ENCODE results near the gene SMYD3. TPM values are rescaled to one million over a fixed set of nuclear protein-coding genes. Genes with fewer than 3 reads are reported as not detected.
A peak's percentile ranks its signal among the peaks of the same experiment; 100 is the strongest.

SMYD3 gene
- total and polyA plus RNA-seq, 2 of the 13 experiments (the other 11 are each of a cell fraction or from before 2014, with no cell fraction given), result 27.7 to 35.8 TPM

DNA sequence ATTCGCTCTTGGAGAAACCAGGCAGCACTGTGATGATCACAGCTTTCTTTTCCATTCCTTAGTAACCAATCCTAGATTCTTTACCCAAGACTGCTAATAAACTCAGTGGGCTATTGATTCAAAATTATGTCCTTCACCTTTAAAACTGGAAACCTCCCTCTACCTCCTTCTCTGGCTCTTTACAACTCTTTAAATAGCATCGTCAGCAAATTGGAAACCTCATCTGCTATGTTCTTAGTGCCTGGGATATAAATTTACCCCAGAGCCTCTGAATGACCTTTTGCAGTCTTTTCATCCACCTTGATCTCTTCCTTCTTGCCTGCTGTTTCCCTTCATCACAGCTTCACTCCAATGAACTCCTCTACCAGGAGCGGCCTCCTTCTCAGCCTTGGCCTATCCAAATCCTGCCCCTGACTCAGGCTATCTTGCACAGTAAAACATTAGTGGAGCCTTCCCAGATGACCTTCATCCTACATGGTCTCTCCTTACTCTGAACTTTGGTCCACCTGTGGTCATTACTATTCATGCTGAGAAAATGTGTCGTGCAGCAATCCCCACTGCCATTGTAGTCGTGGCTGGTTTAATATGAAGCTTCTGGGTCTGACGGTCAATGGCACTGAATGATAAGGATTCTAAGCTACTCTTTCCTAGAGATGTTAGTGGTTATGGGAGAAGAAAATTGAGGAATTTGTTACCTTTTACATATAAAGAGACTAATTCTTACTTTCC is 644.1 kb downstream of the SMYD3 start:
- no peaks in the 10 kb centered on the region for H3K27me3 ChIP-seq (ENCODE audit: control insufficient read depth in 1 of 2, insufficient read depth in 2 of 2, low read length in 2 of 2)
- ATAC-seq, result peak; percentile 35; the same call in 2 of the 3 replicates
- no peak overlapping the region for H2AFZ ChIP-seq (ENCODE audit: low read length)
- no peaks in the 10 kb centered on the region for H3K79me2 ChIP-seq (ENCODE audit: insufficient read depth, low read length)
- no peaks in the 10 kb centered on the region; a peak in 1 of 5 replicates for H3K36me3 ChIP-seq (replicated peaks in 1 of 2; ENCODE audit: control insufficient read depth in 1 of 2, insufficient read depth in 2 of 2, low read length in 2 of 2)
- H3K9me3 ChIP-seq (ENCODE audit: low read length), result no peaks in the 10 kb centered on the region
- no peak overlapping the region for H3K4me3 ChIP-seq (replicated peaks in 1 of 3; ENCODE audit: insufficient read depth in 1 of 3, low read depth in 2 of 3, low read length in 3 of 3)
- peak; percentile 92 to 97 for TF ChIP-seq MAFK (conservative IDR thresholded peaks at IDR 0.05 in 1 of 2, IDR thresholded peaks at IDR 0.05 in 1 of 2; ENCODE audit: low read length in 2 of 2)
- peak; percentile 95 for TF ChIP-seq MAFF (IDR thresholded peaks at IDR 0.05; ENCODE audit: low read depth, low read length)
- TF ChIP-seq THAP11 (CRISPR knock-in tag; IDR thresholded peaks at IDR 0.05), result no peak
- in situ Hi-C loops (cut with HindIII; ENCODE audit: extremely low pct_ligation_motif_present, low pct_unique_long_range_greater_than_20kb) (no loop called here), intact Hi-C loops (cut with micrococcal nuclease; ENCODE audit: unreplicated experiment) (no loop called here)
- WGBS (ENCODE audit: low lambda C conversion rate), result 86% methylated on average over 6 of the region's 6 CpGs
- H4K20me1 ChIP-seq (ENCODE audit: insufficient read depth, low read length), result no peaks in the 10 kb centered on the region
- H3K4me1 ChIP-seq (ENCODE audit: insufficient read depth, low read length), result peaks cover 12% of the 10 kb centered on the region
- CTCF ChIA-PET (ENCODE audit: low intra/inter-chr PET ratio, low total read pairs), result no interaction called here
- FAIRE-seq, result no peak
- no peak for DNase-seq (ENCODE audit: low spot score)
- no peak overlapping the region for H3K9ac ChIP-seq (ENCODE audit: insufficient read depth, low read depth, low read length)
- no peak overlapping the region for H3K27ac ChIP-seq (ENCODE audit: extremely low read length, insufficient read depth, low read length)
- H3K4me2 ChIP-seq (ENCODE audit: low read depth, low read length), result no peak overlapping the region
- BruUV-seq (replicated peaks), result no TSS peak
- POLR2A ChIA-PET, result no interaction called here

DNA sequence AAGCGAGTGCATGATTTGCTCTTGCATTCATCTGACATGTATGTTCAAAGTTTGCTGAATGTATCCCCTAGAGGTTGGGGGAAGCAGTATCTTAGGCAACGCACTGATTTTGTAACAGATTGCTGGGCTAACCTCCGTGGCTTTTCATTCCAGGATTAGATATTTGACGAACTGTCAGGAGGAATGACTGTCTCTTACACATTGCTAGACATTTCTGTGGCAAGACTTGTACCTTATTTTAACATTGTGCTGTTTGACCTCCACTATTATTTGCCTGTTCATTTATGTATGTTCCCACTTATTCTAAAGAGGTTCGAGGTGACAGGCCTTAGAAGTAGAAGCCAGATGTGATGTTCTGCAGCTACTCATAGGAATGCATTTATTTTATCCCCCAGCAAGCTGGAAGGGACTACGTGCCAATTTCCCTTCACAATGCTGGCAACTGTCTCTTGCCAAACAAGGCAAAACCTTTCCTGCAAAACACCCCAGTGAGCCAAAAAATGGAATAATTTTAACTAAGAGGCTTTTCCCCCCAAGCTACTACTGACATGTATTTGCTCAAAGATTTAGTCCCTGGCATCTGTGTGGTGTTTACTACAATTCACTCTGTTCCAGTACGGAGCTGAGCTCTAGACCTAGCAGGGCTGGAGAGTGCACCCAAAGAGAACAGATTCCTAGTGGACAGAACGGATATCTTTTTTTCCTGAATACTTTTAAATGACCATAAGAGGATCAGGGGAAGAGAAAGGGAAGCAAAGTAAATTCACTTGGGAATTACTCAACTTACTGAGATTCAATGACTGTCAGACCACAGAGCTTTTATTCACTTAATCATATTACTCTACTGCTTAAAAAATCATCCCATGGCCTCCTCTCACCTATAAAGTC is 646.2 kb downstream of the SMYD3 start:
- in situ Hi-C loops (cut with HindIII; ENCODE audit: extremely low pct_ligation_motif_present, low pct_unique_long_range_greater_than_20kb), result no loop called here
- Histone ChIP-seq H3K79me2 (ENCODE audit: insufficient read depth, low read length) (no peaks in the 10 kb centered on the region), H2AFZ (ENCODE audit: low read length) (no peak overlapping the region), H3K4me2 (ENCODE audit: low read depth, low read length) (no peak overlapping the region), H3K4me3 (replicated peaks in 1 of 3; ENCODE audit: insufficient read depth in 1 of 3, low read depth in 2 of 3, low read length in 3 of 3) (no peak overlapping the region), H3K36me3 (replicated peaks in 1 of 2; ENCODE audit: control insufficient read depth in 1 of 2, insufficient read depth in 2 of 2, low read length in 2 of 2) (no peaks in the 10 kb centered on the region; a peak in 1 of 5 replicates), H3K9me3 (ENCODE audit: low read length) (no peaks in the 10 kb centered on the region), H4K20me1 (ENCODE audit: insufficient read depth, low read length) (no peaks in the 10 kb centered on the region), H3K27me3 (ENCODE audit: control insufficient read depth in 1 of 2, insufficient read depth in 2 of 2, low read length in 2 of 2) (no peaks in the 10 kb centered on the region), H3K9ac (ENCODE audit: insufficient read depth, low read depth, low read length) (no peak overlapping the region), H3K27ac (ENCODE audit: extremely low read length, insufficient read depth, low read length) (no peak overlapping the region), H3K4me1 (ENCODE audit: insufficient read depth, low read length) (peaks cover 33% of the 10 kb centered on the region)
- POLR2A ChIA-PET, result no interaction called here
- CTCF ChIA-PET (ENCODE audit: low intra/inter-chr PET ratio, low total read pairs), result no interaction called here
- 81% methylated on average over 8 of the region's 8 CpGs for WGBS (ENCODE audit: low lambda C conversion rate)
- ATAC-seq (no peak), DNase-seq (ENCODE audit: low spot score) (no peak), FAIRE-seq (no peak)
- no TSS peak for BruUV-seq (replicated peaks)
- intact Hi-C loops (cut with micrococcal nuclease; ENCODE audit: unreplicated experiment), result no loop called here
- TF ChIP-seq ZNF572 (CRISPR knock-in tag; IDR thresholded peaks at IDR 0.05) (no peak), SRF (IDR thresholded peaks at IDR 0.05; ENCODE audit: low read depth, low read length) (no peak), NFKB2 (CRISPR knock-in tag; IDR thresholded peaks at IDR 0.05; ENCODE audit: borderline replicate concordance) (no peak), WIZ (CRISPR knock-in tag; IDR thresholded peaks at IDR 0.05) (no peak), ATF1 (CRISPR knock-in tag; IDR thresholded peaks at IDR 0.05) (no peak), NONO (IDR thresholded peaks at IDR 0.05) (no peak), NONO (CRISPR knock-in tag; conservative IDR thresholded peaks at IDR 0.05) (no peak), ZNF230 (CRISPR knock-in tag; IDR thresholded peaks at IDR 0.05) (no peak)
- TF ChIP-seq, protein P1, sequence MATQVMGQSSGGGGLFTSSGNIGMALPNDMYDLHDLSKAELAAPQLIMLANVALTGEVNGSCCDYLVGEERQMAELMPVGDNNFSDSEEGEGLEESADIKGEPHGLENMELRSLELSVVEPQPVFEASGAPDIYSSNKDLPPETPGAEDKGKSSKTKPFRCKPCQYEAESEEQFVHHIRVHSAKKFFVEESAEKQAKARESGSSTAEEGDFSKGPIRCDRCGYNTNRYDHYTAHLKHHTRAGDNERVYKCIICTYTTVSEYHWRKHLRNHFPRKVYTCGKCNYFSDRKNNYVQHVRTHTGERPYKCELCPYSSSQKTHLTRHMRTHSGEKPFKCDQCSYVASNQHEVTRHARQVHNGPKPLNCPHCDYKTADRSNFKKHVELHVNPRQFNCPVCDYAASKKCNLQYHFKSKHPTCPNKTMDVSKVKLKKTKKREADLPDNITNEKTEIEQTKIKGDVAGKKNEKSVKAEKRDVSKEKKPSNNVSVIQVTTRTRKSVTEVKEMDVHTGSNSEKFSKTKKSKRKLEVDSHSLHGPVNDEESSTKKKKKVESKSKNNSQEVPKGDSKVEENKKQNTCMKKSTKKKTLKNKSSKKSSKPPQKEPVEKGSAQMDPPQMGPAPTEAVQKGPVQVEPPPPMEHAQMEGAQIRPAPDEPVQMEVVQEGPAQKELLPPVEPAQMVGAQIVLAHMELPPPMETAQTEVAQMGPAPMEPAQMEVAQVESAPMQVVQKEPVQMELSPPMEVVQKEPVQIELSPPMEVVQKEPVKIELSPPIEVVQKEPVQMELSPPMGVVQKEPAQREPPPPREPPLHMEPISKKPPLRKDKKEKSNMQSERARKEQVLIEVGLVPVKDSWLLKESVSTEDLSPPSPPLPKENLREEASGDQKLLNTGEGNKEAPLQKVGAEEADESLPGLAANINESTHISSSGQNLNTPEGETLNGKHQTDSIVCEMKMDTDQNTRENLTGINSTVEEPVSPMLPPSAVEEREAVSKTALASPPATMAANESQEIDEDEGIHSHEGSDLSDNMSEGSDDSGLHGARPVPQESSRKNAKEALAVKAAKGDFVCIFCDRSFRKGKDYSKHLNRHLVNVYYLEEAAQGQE (IDR thresholded peaks at IDR 0.05; ENCODE audit: borderline replicate concordance in 1 of 2, low read depth in 1 of 2, low read length in 2 of 2), result no peak
- TF ChIP-seq, protein P2, sequence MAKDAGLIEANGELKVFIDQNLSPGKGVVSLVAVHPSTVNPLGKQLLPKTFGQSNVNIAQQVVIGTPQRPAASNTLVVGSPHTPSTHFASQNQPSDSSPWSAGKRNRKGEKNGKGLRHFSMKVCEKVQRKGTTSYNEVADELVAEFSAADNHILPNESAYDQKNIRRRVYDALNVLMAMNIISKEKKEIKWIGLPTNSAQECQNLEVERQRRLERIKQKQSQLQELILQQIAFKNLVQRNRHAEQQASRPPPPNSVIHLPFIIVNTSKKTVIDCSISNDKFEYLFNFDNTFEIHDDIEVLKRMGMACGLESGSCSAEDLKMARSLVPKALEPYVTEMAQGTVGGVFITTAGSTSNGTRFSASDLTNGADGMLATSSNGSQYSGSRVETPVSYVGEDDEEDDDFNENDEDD (CRISPR knock-in tag; IDR thresholded peaks at IDR 0.05; ENCODE audit: borderline replicate concordance), result no peak
